GM12892 (cell line): Measurements from ENCODE around the gene RBM22.

Source experiments
- DNase-seq: peaks from one replicate; pipeline ENCODE4 v3.0.0; 2011; ENCODE audit not compliant: insufficient read length
- FAIRE-seq: peaks from 2 replicates; lab custom pipeline; 2011; peaks lifted over from hg19 to GRCh38; lab: Jason Lieb, UNC
- POLR2A ChIP-seq: IDR thresholded peaks from 2 replicates; pipeline ENCODE4 v1.6.1; 2011; ENCODE audit warnings: low read depth, low read length, control low read depth
- POLR2AphosphoS5 ChIP-seq: IDR thresholded peaks from 2 replicates; pipeline ENCODE4 v1.6.1; 2011; ENCODE audit warnings: low read depth, low read length, control low read depth
- TAF1 ChIP-seq: IDR thresholded peaks from 2 replicates; pipeline ENCODE4 v1.6.1; 2011; ENCODE audit warnings: low read depth, mild to moderate bottlenecking, control low read depth, low read length, borderline replicate concordance

RBM22 gene

DNA sequence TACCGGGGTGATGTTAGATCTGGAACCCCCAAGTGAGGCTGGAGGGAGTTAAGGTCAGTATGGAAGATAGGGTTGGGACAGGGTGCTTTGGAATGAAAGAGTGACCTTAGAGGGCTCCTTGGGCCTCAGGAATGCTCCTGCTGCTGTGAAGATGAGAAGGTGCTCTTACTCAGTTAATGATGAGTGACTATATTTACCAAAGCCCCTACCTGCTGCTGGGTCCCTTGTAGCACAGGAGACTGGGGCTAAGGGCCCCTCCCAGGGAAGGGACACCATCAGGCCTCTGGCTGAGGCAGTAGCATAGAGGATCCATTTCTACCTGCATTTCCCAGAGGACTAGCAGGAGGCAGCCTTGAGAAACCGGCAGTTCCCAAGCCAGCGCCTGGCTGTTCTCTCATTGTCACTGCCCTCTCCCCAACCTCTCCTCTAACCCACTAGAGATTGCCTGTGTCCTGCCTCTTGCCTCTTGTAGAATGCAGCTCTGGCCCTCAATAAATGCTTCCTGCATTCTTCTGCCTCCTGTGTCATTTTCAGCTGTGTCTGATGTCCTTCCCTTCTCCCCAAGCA lies 42.1 kb downstream of the RBM22 start:
- DNase-seq (no peak), FAIRE-seq (no peak)
- TF ChIP-seq POLR2AphosphoS5 (no peak), POLR2A (no peak), TAF1 (no peak)

DNA sequence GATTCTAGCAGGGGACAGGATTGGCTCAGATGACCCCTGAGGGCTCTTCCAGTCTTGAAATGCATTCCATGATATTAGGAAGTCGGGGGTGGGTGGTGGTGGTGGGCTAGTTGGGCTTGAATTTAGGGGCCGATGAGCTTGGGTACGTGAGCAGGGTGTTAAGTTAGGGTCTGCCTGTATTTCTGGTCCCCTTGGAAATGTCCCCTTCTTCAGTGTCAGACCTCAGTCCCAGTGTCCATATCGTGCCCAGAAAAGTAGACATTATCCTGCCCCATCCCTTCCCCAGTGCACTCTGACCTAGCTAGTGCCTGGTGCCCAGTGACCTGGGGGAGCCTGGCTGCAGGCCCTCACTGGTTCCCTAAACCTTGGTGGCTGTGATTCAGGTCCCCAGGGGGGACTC lies 42.7 kb downstream of the RBM22 start:
- DNase-seq (no peak), FAIRE-seq (no peak)
- TF ChIP-seq TAF1, result no peak
- TF ChIP-seq POLR2A, result no peak
- no peak for TF ChIP-seq POLR2AphosphoS5

DNA sequence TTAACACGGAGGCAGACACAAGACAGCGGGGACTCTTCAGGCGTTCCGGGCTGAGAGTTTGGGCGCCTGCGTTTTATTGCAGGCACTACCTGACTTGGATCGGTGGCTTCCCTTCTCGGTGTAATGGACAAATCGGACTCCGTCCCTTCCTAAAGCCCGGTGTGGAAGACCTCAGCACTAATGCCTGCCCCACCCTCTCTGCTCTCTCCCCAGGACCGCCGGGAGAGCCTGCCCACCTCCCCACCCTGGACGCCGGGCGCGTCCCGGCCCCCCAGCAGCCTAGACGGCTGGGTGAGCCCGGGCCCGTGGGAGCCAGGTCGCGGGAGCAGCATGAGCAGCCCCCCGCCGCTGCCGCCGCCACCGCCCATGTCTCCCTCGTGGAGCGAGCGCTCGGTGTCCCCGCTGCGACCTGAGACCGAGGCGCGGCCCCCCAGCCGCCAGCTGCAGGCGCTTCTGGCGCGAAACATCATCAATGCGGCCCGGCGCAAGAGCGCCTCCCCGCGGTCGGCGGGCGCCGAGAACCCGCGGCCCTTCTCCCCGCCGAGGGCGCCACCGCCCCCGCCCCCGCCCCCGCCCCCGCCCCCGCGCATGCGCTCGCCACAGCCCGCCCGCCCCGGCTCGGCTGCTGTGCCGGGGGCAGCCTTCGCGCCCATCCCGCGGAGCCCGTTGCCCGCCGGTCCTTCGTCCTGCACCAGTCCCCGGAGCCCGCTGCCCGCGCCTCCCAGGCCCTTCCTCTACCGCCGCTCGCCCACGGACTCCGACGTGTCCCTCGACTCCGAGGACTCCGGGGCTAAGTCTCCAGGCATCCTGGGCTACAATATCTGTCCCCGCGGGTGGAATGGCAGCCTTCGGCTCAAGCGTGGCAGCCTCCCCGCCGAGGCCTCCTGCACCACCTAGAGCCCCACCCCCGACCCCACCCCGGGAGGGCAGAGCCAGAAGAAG lies 44.4 kb downstream of the RBM22 start:
- TF ChIP-seq POLR2AphosphoS5 (no peak), TAF1 (no peak), POLR2A (no peak)
- FAIRE-seq (peak; percentile 73), DNase-seq (peak; percentile 93)

DNA sequence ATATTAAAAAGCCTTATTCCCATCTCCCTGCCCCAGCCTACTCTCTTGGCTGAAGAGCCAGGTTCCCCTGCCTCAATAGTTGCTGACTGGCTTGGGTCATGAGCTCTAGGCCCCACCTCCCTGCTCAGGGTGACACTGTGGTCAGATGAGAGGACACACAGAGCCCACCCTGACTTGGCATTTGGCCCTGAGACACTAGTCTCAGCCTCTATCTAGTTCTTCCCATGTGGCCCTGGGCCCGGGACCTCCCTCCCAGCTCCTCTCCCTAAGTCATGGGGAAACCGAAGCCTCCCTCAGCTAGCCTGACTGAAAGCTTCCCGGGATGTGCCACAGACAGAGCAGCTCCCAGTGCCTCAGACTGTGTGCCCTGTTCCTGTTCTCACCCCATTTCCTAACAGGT lies 45.6 kb downstream of the RBM22 start:
- TF ChIP-seq POLR2AphosphoS5 (no peak), TAF1 (no peak), POLR2A (no peak)
- DNase-seq (no peak), FAIRE-seq (no peak)

DNA sequence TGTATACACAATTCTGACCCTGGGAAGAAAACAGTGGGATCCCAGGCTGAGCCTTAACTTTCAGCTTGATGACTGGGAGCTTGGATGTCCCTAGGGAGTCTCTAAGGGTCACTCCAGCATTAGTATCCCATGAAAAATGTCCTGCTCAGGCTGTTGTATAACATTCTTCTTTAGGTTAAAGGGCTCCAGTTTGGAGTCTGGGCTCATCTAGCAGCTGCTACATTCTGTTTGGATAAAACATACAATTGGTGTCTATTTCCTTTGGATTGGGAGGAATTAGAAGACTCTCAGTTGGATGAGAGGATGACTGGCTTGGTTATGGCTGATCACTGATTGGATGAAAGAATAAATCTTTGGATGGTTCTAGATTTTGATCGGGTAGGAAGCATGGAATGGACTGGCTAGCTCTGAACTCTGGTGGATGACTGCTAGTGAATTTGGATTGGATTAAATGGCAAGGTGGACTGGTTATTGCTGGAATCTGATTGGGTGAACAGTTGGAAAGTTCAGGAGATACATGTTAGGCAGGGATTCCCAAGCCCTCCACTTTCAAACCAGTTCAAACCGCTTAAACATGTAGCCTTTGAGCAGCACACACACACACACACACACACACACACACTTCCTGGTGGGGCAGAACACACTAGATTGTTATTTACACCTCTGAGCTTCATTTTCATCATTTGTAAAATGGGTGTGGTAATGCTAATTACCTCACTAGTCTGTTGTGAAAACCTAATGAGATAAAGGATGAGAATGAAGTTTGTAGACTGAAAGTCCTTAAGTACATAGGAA lies 46.9 kb downstream of the RBM22 start:
- FAIRE-seq (no peak), DNase-seq (no peak)
- TF ChIP-seq POLR2A (no peak), POLR2AphosphoS5 (no peak), TAF1 (no peak)

DNA sequence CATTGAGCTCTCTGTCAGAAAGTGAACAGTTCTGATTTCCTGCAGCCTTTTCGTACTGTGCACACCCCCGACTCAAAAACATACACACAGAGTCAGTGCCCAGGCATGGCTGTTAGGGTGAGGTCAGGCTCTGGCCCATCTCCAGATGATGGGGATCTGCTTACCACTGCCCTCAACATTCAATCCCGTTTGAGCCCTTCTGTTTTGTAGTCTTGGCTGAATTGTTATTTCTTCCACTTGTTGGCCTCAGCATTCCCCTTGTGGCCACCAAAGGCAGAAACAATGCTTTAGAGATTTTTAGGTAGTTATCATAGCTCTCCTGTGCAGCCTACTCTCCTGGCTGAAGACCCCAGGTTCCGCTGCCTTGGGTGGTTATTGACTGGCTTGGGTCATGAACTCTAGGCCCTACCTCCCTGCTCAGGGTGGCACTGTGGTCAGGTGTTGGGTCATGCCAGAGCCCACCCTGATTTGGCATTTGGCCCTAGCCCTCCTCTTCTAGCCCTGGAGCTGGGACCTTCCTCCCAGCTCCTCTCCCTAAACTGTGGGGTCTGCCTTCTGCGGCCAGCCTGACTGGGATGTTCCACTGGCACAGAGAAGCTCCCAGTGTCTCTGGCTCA lies 47.6 kb downstream of the RBM22 start:
- DNase-seq, result no peak
- TF ChIP-seq POLR2A (no peak), POLR2AphosphoS5 (no peak), TAF1 (no peak)
- FAIRE-seq, result no peak

DNA sequence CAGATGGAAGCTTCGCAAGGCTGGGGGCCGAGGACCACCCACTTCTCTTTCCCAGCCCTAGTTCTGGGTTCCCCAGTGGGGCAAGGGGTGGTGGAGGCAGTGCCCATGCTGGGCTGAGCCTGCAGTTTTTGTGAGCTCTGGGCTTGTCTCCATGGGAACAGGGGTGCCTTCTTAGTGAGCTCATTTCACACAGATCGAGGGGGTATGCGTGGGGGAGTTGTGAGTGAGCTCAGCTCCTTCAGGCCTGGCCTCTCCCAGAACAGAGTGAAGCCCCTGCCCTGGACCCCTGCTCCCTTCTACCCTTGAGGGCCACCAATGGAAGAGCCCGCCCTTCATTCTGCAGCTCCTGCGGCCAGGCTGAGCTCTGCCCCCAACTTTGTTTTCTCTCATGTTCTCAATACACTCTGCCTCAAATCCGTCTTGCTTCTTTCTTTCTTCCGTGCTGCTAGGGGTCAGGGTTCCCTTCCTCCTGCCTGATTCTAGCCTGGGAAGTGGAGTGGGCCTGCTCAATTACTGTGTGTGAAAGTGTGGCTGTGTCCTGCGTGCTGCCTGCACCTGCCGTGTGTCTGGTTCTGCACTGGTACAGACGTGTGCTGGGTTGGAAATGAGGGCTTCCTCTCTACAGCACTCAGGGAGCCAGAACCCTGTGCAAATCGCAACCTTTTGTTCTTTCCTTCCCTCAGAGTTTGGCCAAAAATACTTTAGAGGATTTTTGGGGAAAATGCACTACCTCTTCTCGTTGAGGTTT lies 48.8 kb downstream of the RBM22 start:
- no peak for FAIRE-seq
- TF ChIP-seq POLR2A, result no peak
- TF ChIP-seq POLR2AphosphoS5, result no peak
- no peak for TF ChIP-seq TAF1

DNA sequence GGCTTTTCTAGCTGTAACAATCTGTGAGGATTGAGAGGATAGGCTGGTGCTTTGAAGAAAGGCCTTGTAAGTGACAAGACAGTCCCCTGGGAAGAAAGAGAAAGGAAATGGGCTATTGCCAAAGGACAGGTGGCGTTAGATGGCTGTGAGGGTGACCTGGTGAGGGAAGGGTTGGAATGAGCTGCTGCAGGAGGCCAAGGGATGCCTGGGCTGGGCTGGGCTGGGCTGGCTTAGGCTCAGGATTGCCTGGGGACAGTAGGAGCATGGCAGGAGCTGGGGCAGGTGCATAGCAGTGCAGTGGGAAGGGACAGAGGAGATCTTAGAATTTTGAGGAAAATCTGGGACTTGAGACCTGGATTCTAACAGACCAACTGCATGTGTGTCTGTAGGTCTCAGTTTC lies 49.5 kb downstream of the RBM22 start:
- DNase-seq, result no peak
- no peak for FAIRE-seq
- TF ChIP-seq POLR2A (no peak), POLR2AphosphoS5 (no peak), TAF1 (no peak)

More for the DNA sequence above, 48.8 kb downstream of the RBM22 start:
- DNase-seq, result no peak

DNA sequence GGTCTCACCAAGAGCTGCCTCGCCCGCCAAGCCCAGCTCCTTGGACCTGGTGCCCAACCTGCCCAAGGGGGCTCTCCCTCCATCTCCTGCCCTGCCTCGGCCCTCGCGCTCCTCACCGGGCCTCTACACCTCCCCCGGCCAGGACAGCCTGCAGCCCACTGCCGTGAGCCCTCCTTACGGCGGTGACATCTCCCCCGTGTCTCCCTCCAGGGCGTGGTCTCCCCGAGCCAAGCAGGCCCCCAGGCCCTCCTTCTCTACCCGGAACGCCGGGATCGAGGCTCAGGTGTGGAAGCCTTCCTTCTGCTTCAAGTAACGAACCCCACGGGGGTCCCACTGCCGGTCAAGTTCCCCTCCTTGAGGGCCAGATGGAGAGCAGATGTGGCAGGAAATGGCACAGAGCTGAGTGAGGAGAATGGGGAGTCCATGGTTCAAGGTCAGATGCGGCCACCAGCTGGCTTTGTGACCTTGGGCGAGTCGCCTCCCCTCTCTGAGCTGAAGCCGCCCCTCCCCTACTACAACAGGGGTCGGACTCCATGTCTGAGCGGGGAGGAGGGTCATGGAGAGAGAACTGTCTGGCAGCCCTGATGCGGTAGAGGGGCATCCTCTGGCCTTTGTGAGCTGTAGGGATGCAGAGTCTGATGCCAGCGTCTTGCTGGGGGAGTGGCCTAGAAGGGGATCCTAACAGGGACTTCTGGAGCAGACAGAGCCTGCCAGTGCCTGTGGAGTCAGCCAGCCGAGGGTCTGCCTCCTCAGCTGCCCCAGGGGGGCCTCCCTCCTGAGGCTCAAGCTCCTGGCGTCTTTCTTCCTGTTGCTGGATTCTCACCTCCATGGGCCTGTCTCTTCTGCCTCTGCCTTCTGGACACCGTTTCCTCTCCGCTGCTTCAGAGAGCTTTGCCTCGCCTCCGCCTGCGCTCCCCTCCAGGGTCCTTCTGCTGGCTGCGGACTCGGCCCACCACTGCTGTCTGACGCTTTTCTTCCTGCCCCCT lies 50.5 kb downstream of the RBM22 start:
- no peak for FAIRE-seq
- TF ChIP-seq POLR2AphosphoS5 (no peak), POLR2A (no peak), TAF1 (no peak)
- DNase-seq, result no peak
